GM12878 (cell line): Measurements from ENCODE around the gene ABCC3.

Experiments used
- CHD2 ChIP-seq: IDR thresholded peaks from 2 replicates; pipeline ENCODE4 v1.6.1; 2011; ENCODE audit warnings: low read depth, low read length, improper control_type of control experiment, borderline replicate concordance
- EP300 ChIP-seq, 2 experiments: fragments of 150-350 bp in 1 of 2; IDR thresholded peaks; 2 replicates each; pipeline ENCODE4 v1.6.1; 2011 to 2012; ENCODE audit warnings: low read depth in 2 of 2, low read length in 2 of 2, borderline replicate concordance in 1 of 2, improper control_type of control experiment in 1 of 2, inconsistent platforms in 1 of 2; ENCODE audit not compliant: control insufficient read depth in 1 of 2
- MYC ChIP-seq: IDR thresholded peaks from 2 replicates; pipeline ENCODE4 v1.6.1; 2011; ENCODE audit warnings: mild to moderate bottlenecking, low read length, moderate library complexity, inconsistent platforms; ENCODE audit not compliant: insufficient read depth, insufficient replicate concordance, insufficient read length, severe bottlenecking
- NFYB ChIP-seq: IDR thresholded peaks from 2 replicates; pipeline ENCODE4 v1.6.1; 2011; ENCODE audit warnings: low read depth, mild to moderate bottlenecking, low read length, improper control_type of control experiment, moderate library complexity; ENCODE audit not compliant: insufficient read depth
- NR2F1 ChIP-seq: fragments of 450-650 bp; conservative IDR thresholded peaks from 2 replicates; pipeline ENCODE4 v1.6.1; 2017; ENCODE audit warnings: mild to moderate bottlenecking
- NRF1 ChIP-seq: conservative IDR thresholded peaks from 2 replicates; pipeline ENCODE4 v1.6.1; 2011; ENCODE audit warnings: mild to moderate bottlenecking, low read depth, low read length, improper control_type of control experiment
- RELA ChIP-seq: fragments of 450-650 bp; IDR thresholded peaks from 2 replicates; pipeline ENCODE4 v1.8.0; 2014; ENCODE audit warnings: borderline replicate concordance; ENCODE audit not compliant: partially characterized antibody
- REST ChIP-seq: IDR thresholded peaks from 2 replicates; pipeline ENCODE4 v1.6.1; 2012; ENCODE audit warnings: mild to moderate bottlenecking, low read depth, low read length
- SP1 ChIP-seq: IDR thresholded peaks from one replicate; pipeline ENCODE4 v1.6.1; 2011; ENCODE audit warnings: low read depth, low read length
- ZNF24 ChIP-seq: fragments of 450-650 bp; IDR thresholded peaks from 2 replicates; pipeline ENCODE4 v1.6.1; 2017; ENCODE audit warnings: antibody characterized with exemption, mild to moderate bottlenecking
- TF ChIP-seq, protein P1 (sequence below): fragments of 450-650 bp; formaldehyde crosslinking; IDR thresholded peaks from 2 replicates; pipeline ENCODE4 v1.5.0; 2022; ENCODE audit warnings: mild to moderate bottlenecking, missing genetic modification characterization

GRCh38 chr17:50728881-50729765, 94.4 kb downstream of the ABCC3 start:
- TF ChIP-seq EP300 (IDR thresholded peaks at IDR 0.05; ENCODE audit: borderline replicate concordance in 1 of 2, control insufficient read depth in 1 of 2, low read depth in 2 of 2, low read length in 2 of 2) (no peak), CHD2 (no peak), REST (no peak), MYC (no peak), RELA (no peak), NFYB (no peak), SP1 (no peak), NRF1 (no peak), NR2F1 (no peak), ZNF24 (no peak)
- TF ChIP-seq, protein P1, sequence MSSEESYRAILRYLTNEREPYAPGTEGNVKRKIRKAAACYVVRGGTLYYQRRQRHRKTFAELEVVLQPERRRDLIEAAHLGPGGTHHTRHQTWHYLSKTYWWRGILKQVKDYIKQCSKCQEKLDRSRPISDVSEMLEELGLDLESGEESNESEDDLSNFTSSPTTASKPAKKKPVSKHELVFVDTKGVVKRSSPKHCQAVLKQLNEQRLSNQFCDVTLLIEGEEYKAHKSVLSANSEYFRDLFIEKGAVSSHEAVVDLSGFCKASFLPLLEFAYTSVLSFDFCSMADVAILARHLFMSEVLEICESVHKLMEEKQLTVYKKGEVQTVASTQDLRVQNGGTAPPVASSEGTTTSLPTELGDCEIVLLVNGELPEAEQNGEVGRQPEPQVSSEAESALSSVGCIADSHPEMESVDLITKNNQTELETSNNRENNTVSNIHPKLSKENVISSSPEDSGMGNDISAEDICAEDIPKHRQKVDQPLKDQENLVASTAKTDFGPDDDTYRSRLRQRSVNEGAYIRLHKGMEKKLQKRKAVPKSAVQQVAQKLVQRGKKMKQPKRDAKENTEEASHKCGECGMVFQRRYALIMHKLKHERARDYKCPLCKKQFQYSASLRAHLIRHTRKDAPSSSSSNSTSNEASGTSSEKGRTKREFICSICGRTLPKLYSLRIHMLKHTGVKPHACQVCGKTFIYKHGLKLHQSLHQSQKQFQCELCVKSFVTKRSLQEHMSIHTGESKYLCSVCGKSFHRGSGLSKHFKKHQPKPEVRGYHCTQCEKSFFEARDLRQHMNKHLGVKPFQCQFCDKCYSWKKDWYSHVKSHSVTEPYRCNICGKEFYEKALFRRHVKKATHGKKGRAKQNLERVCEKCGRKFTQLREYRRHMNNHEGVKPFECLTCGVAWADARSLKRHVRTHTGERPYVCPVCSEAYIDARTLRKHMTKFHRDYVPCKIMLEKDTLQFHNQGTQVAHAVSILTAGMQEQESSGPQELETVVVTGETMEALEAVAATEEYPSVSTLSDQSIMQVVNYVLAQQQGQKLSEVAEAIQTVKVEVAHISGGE: no peak
